Measurements from ENCODE around the gene CSTA. TPM values are rescaled to one million over a fixed set of nuclear protein-coding genes. Genes with fewer than 3 reads are reported as not detected.

CSTA gene
- total RNA-seq, 2 experiments from 2014 or later, result 1.2 to 1.4 TPM

GRCh38 chr3:122387709-122388108, 62.7 kb downstream of the CSTA start:
- intact Hi-C loops (cut with DNase I, micrococcal nuclease), result loop anchor here (10.0 kb wide), 4 partner anchors 407 to 733 kb away; partner anchors contain the start of genes EAF2 (in 1 of the 2), GOLGB1 (in 1 of the 2), HSPBAP1 (in 1 of the 2) and IQCB1 (in 1 of the 2)

GRCh38 chr3:122389197-122389596, 64.1 kb downstream of the CSTA start:
- H3K4me1 Mint-ChIP-seq (ENCODE audit: low read depth), result peaks cover 44% of the 10 kb centered on the region
- H3K4me3 ChIP-seq (ENCODE audit: low read length), result no peak overlapping the region
- H3K27ac ChIP-seq (ENCODE audit: low read depth in 1 of 2, low read length in 2 of 2), result no peak overlapping the region
- ChIA-PET CTCF (no interaction called here), POLR2A (no interaction called here)
- H3K36me3 ChIP-seq (ENCODE audit: insufficient read depth, low read length), result peaks cover 9% of the 10 kb centered on the region
- H3K9me3 Mint-ChIP-seq, result no peaks in the 10 kb centered on the region
- H3K36me3 Mint-ChIP-seq (ENCODE audit: low read depth), result peaks cover 42% of the 10 kb centered on the region
- ATAC-seq (ENCODE audit: poor library complexity), result no peak
- H3K27me3 Mint-ChIP-seq, result no peaks in the 10 kb centered on the region
- no peak for DNase-seq
- intact Hi-C loops (cut with DNase I, micrococcal nuclease), result loop anchor here (10.0 kb wide), 4 partner anchors 406 to 734 kb away; partner anchors contain the start of genes EAF2 (in 1 of the 2), GOLGB1 (in 1 of the 2), HSPBAP1 (in 1 of the 2) and IQCB1 (in 1 of the 2)
- no peak overlapping the region for H3K27ac Mint-ChIP-seq
- TF ChIP-seq CTCF (IDR thresholded peaks at IDR 0.05), result no peak
- no peaks in the 10 kb centered on the region for H3K27me3 ChIP-seq (ENCODE audit: control insufficient read depth in 1 of 2, insufficient read depth in 2 of 2, low read length in 2 of 2)
- no peak overlapping the region for H3K4me3 Mint-ChIP-seq
- peaks cover 7% of the 10 kb centered on the region for H3K4me1 ChIP-seq (ENCODE audit: insufficient read depth, low read length)
- no peaks in the 10 kb centered on the region for H3K9me3 ChIP-seq (ENCODE audit: control insufficient read depth in 1 of 2, insufficient read depth in 1 of 2, low read length in 2 of 2)

More at GRCh38 chr3:122387709-122388108, 62.7 kb downstream of the CSTA start:
- H3K36me3 ChIP-seq (ENCODE audit: insufficient read depth, low read length), result peaks cover 4% of the 10 kb centered on the region
- H3K4me1 ChIP-seq (ENCODE audit: insufficient read depth, low read length), result peaks cover 13% of the 10 kb centered on the region
- no peaks in the 10 kb centered on the region for H3K9me3 ChIP-seq (ENCODE audit: control insufficient read depth in 1 of 2, insufficient read depth in 1 of 2, low read length in 2 of 2)
- Mint-ChIP-seq H3K36me3 (ENCODE audit: low read depth) (peaks cover 45% of the 10 kb centered on the region), H3K27ac (no peak overlapping the region), H3K27me3 (no peaks in the 10 kb centered on the region), H3K4me1 (ENCODE audit: low read depth) (peaks cover 45% of the 10 kb centered on the region), H3K9me3 (no peaks in the 10 kb centered on the region), H3K4me3 (no peak overlapping the region)
- no peak overlapping the region for H3K4me3 ChIP-seq (ENCODE audit: low read length)
- H3K27ac ChIP-seq (ENCODE audit: low read depth in 1 of 2, low read length in 2 of 2), result no peak overlapping the region
- POLR2A ChIA-PET, result no interaction called here
- H3K27me3 ChIP-seq (ENCODE audit: control insufficient read depth in 1 of 2, insufficient read depth in 2 of 2, low read length in 2 of 2), result no peaks in the 10 kb centered on the region
- ATAC-seq (ENCODE audit: poor library complexity), result no peak
- DNase-seq, result no peak
- no peak for TF ChIP-seq CTCF (IDR thresholded peaks at IDR 0.05)
- CTCF ChIA-PET, result no interaction called here

- ATAC-seq (ENCODE audit: poor library complexity) (no peak), DNase-seq (no peak)
- H3K27ac Mint-ChIP-seq, result no peak overlapping the region
- peaks cover 40% of the 10 kb centered on the region for H3K36me3 Mint-ChIP-seq (ENCODE audit: low read depth)
- H3K4me1 Mint-ChIP-seq (ENCODE audit: low read depth), result peaks cover 37% of the 10 kb centered on the region
- Histone ChIP-seq H3K36me3 (ENCODE audit: insufficient read depth, low read length) (peaks cover 9% of the 10 kb centered on the region), H3K27me3 (ENCODE audit: control insufficient read depth in 1 of 2, insufficient read depth in 2 of 2, low read length in 2 of 2) (no peaks in the 10 kb centered on the region), H3K4me3 (ENCODE audit: low read length) (no peak overlapping the region), H3K27ac (ENCODE audit: low read depth in 1 of 2, low read length in 2 of 2) (no peak overlapping the region), H3K4me1 (ENCODE audit: insufficient read depth, low read length) (no peaks in the 10 kb centered on the region), H3K9me3 (ENCODE audit: control insufficient read depth in 1 of 2, insufficient read depth in 1 of 2, low read length in 2 of 2) (no peaks in the 10 kb centered on the region)
- H3K4me3 Mint-ChIP-seq, result no peak overlapping the region
- intact Hi-C loops (cut with DNase I, micrococcal nuclease), result loop anchor here (5.0 to 10.0 kb wide), 5 partner anchors 405 to 735 kb away; partner anchors contain the start of genes EAF2 (in 1 of the 2), GOLGB1 (in 1 of the 2), HSPBAP1 (in 1 of the 2) and IQCB1 (in 1 of the 2)
- no peak for TF ChIP-seq CTCF (IDR thresholded peaks at IDR 0.05)
- CTCF ChIA-PET, result no interaction called here
- no peaks in the 10 kb centered on the region for H3K9me3 Mint-ChIP-seq
- no peaks in the 10 kb centered on the region for H3K27me3 Mint-ChIP-seq
- POLR2A ChIA-PET, result no interaction called here
Observed at GRCh38 chr3:122389892-122390291, 64.8 kb downstream of the CSTA start.
